ENCODE measurements around the gene PPP1R14D. TPM values are rescaled to one million over a fixed set of nuclear protein-coding genes. Genes with fewer than 3 reads are reported as not detected.
A peak's percentile ranks its signal among the peaks of the same experiment; 100 is the strongest.

Gene PPP1R14D
- total RNA-seq = under 1 TPM in 1 of 2 donors, not detected in 1; 0.97 TPM

GRCh38 chr15:40828447-40829036 lies at the start of gene PPP1R14D:
Gene PPP1R14D, minus strand, starts transcription at chr15:40828708. Its CDS starts 67 bp downstream, at chr15:40828641.
- H3K27ac ChIP-seq = no peak within 1 kb of the TSS
- DNase-seq (ENCODE audit: low spot score) = no peak
- TF ChIP-seq POLR2AphosphoS5 (IDR thresholded peaks at IDR 0.05) (no peak), CTCF (IDR thresholded peaks at IDR 0.05) (no peak), POLR2A (IDR thresholded peaks at IDR 0.05) (no peak)
- H3K4me3 ChIP-seq = no peak within 1 kb of the TSS
- no peaks in the 10 kb centered on the region for H3K27me3 ChIP-seq (replicated peaks; ENCODE audit: insufficient read depth)
- H3K9me3 ChIP-seq = no peaks in the 10 kb centered on the region
- intact Hi-C loops (cut with DNase I) = no loop called here
- no peaks in the 10 kb centered on the region for H3K4me1 ChIP-seq (replicated peaks)
- WGBS = 92% methylated on average over 6 of the region's 6 CpGs
- no peaks in the 10 kb centered on the region for H3K36me3 ChIP-seq

GRCh38 chr15:40877694-40878093 lies 49.2 kb upstream of the PPP1R14D start:
- no peaks in the 10 kb centered on the region for H3K9me3 ChIP-seq

GRCh38 chr15:40875991-40876730 lies 47.7 kb upstream of the PPP1R14D start:
- Histone ChIP-seq H3K9me3 (no peaks in the 10 kb centered on the region), H3K27me3 (replicated peaks; ENCODE audit: insufficient read depth) (no peaks in the 10 kb centered on the region), H3K27ac (no peak overlapping the region), H3K4me1 (replicated peaks) (peaks cover 4% of the 10 kb centered on the region), H3K36me3 (no peaks in the 10 kb centered on the region), H3K4me3 (no peak overlapping the region)
- 93% methylated on average over 6 of the region's 6 CpGs for WGBS
- intact Hi-C loops (cut with DNase I) = no loop called here
- TF ChIP-seq POLR2A (IDR thresholded peaks at IDR 0.05) (no peak), CTCF (IDR thresholded peaks at IDR 0.05) (no peak), POLR2AphosphoS5 (IDR thresholded peaks at IDR 0.05) (no peak)
- DNase-seq (ENCODE audit: low spot score) = no peak

More at GRCh38 chr15:40877694-40878093, 49.2 kb upstream of the PPP1R14D start:
- intact Hi-C loops (cut with DNase I) = no loop called here
- Histone ChIP-seq H3K27me3 (replicated peaks; ENCODE audit: insufficient read depth) (no peaks in the 10 kb centered on the region), H3K27ac (no peak overlapping the region), H3K4me1 (replicated peaks) (no peaks in the 10 kb centered on the region), H3K36me3 (no peaks in the 10 kb centered on the region), H3K4me3 (no peak overlapping the region)
- no peak for DNase-seq (ENCODE audit: low spot score)
- TF ChIP-seq POLR2A (IDR thresholded peaks at IDR 0.05) (no peak), CTCF (IDR thresholded peaks at IDR 0.05) (no peak), POLR2AphosphoS5 (IDR thresholded peaks at IDR 0.05) (no peak)
- WGBS = 85% methylated on average over 2 of the region's 2 CpGs

GRCh38 chr15:40873694-40874561 lies 45.4 kb upstream of the PPP1R14D start, which contains the start of gene RHOV:
Gene RHOV, minus strand, starts transcription at chr15:40874234. Its CDS starts 95 bp downstream, at chr15:40874139.
- WGBS = under 1% methylated on average over 39 of the region's 74 CpGs
- Histone ChIP-seq H3K36me3 (no peaks in the 10 kb centered on the region), H3K4me1 (replicated peaks) (peaks cover 4% of the 10 kb centered on the region), H3K4me3 (peak within 1 kb of the TSS; percentile 45 to 51), H3K9me3 (no peaks in the 10 kb centered on the region), H3K27me3 (replicated peaks; ENCODE audit: insufficient read depth) (no peaks in the 10 kb centered on the region), H3K27ac (peak within 1 kb of the TSS; percentile 73 to 82)
- intact Hi-C loops (cut with DNase I) = no loop called here
- TF ChIP-seq POLR2A (IDR thresholded peaks at IDR 0.05) (peak; percentile 84), CTCF (IDR thresholded peaks at IDR 0.05) (peak in 2 of 4 experiments; percentile 33 to 37), POLR2AphosphoS5 (IDR thresholded peaks at IDR 0.05) (peak; percentile 61)
- DNase-seq (ENCODE audit: low spot score) = peak; percentile 81

Data from prostate gland (tissue), 2 donors.